HL-60 (cell line): ENCODE measurements around the gene ITGA6.

Experiments used
- GABPA ChIP-seq: IDR thresholded peaks from 2 replicates; pipeline ENCODE4 v1.6.1; 2012; ENCODE audit warnings: low read depth
- POLR2AphosphoS5 ChIP-seq: IDR thresholded peaks from 2 replicates; pipeline ENCODE4 v1.6.1; 2012; ENCODE audit warnings: low read depth
- REST ChIP-seq: IDR thresholded peaks from 2 replicates; pipeline ENCODE4 v1.6.1; 2012; ENCODE audit warnings: low read depth; ENCODE audit not compliant: insufficient replicate concordance
- SPI1 ChIP-seq: IDR thresholded peaks from 2 replicates; pipeline ENCODE4 v1.6.1; 2012; ENCODE audit warnings: low read depth, mild to moderate bottlenecking, borderline replicate concordance
- TF ChIP-seq, protein P1 (sequence below): IDR thresholded peaks from one replicate; pipeline ENCODE4 v1.5.1; 2011; ENCODE audit warnings: low read length, control low read depth, inconsistent platforms; ENCODE audit not compliant: insufficient read depth

DNA sequence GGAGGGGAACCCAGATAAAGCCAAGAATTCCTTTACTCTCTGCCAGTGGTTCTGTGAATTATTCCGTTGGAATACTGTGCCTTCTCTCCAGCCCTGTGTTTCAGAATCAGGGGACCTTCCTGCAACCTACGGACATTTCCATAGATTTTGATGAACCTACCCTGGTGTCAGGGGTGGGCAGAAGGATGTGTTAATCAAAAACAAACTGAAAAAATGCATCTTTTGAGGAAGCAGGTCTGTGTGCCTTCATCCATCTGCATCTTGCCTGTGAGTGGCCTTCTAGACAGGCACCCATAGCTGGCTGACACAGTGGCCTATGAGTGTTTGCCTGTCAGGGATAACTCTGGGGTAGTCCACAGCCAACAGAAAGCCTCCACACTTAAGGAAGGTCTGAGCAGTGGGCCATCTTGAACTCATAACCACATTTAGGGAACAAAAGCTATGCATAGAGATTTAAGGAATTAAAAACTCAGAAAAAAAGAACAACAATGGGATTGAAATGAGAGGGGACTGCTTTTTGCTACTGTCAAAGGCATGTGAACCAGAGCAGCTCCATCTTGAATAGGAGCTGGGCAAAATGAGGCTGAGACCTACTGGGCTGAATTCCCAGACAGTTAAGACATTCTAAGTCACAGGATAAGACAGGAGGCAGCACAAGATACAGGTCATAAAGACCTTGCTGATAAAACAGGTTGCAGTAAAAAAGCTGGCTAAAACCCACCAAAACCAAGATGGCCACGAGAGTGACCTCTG is 45.9 kb upstream of the ITGA6 start:
- TF ChIP-seq, protein P1, sequence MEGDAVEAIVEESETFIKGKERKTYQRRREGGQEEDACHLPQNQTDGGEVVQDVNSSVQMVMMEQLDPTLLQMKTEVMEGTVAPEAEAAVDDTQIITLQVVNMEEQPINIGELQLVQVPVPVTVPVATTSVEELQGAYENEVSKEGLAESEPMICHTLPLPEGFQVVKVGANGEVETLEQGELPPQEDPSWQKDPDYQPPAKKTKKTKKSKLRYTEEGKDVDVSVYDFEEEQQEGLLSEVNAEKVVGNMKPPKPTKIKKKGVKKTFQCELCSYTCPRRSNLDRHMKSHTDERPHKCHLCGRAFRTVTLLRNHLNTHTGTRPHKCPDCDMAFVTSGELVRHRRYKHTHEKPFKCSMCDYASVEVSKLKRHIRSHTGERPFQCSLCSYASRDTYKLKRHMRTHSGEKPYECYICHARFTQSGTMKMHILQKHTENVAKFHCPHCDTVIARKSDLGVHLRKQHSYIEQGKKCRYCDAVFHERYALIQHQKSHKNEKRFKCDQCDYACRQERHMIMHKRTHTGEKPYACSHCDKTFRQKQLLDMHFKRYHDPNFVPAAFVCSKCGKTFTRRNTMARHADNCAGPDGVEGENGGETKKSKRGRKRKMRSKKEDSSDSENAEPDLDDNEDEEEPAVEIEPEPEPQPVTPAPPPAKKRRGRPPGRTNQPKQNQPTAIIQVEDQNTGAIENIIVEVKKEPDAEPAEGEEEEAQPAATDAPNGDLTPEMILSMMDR = no peak
- TF ChIP-seq REST = no peak
- no peak for TF ChIP-seq POLR2AphosphoS5
- no peak for TF ChIP-seq GABPA
- TF ChIP-seq SPI1 = no peak
